HEK293 (cell line): ENCODE measurements around the gene EIF3F.

Experiments
- GLI4 ChIP-seq: fragments of 450-650 bp; formaldehyde crosslinking; IDR thresholded peaks from 2 replicates; pipeline ENCODE4 v1.5.1; 2016; ENCODE audit warnings: missing biosample characterization, missing genetic modification characterization
- OSR2 ChIP-seq: fragments of 450-650 bp; formaldehyde crosslinking; IDR thresholded peaks from 2 replicates; pipeline ENCODE4 v1.5.1; 2016; ENCODE audit warnings: missing biosample characterization, missing genetic modification characterization
- PRDM4 ChIP-seq: fragments of 450-650 bp; formaldehyde crosslinking; IDR thresholded peaks from 2 replicates; pipeline ENCODE4 v1.5.1; 2017; ENCODE audit warnings: missing biosample characterization, missing genetic modification characterization
- SETDB1 ChIP-seq: IDR thresholded peaks from one replicate; pipeline ENCODE4 v1.6.1; 2017; ENCODE audit warnings: mild to moderate bottlenecking, low read length, moderate library complexity, mixed read lengths; ENCODE audit not compliant: insufficient read length
- TSHZ1 ChIP-seq: fragments of 450-650 bp; formaldehyde crosslinking; IDR thresholded peaks from 2 replicates; pipeline ENCODE4 v1.5.1; 2016; ENCODE audit warnings: missing biosample characterization, missing genetic modification characterization, borderline replicate concordance
- ZBTB17 ChIP-seq: fragments of 450-650 bp; formaldehyde crosslinking; IDR thresholded peaks from 2 replicates; pipeline ENCODE4 v1.5.1; 2016; ENCODE audit warnings: missing biosample characterization, missing genetic modification characterization
- ZFP3 ChIP-seq: fragments of 450-650 bp; formaldehyde crosslinking; IDR thresholded peaks from 2 replicates; pipeline ENCODE4 v1.5.1; 2016; ENCODE audit warnings: low read depth, missing biosample characterization, missing genetic modification characterization
- ZNF175 ChIP-seq: fragments of 450-650 bp; formaldehyde crosslinking; IDR thresholded peaks from 2 replicates; pipeline ENCODE4 v1.5.1; 2016; ENCODE audit warnings: missing biosample characterization, missing genetic modification characterization
- ZNF19 ChIP-seq: fragments of 450-650 bp; formaldehyde crosslinking; IDR thresholded peaks from 2 replicates; pipeline ENCODE4; 2016; ENCODE audit warnings: missing biosample characterization, missing genetic modification characterization, low read depth
- ZNF214 ChIP-seq: fragments of 450-650 bp; formaldehyde crosslinking; IDR thresholded peaks from 2 replicates; pipeline ENCODE4 v1.5.1; 2017; ENCODE audit warnings: missing biosample characterization, mild to moderate bottlenecking, missing genetic modification characterization, borderline replicate concordance
- ZNF223 ChIP-seq: fragments of 450-650 bp; formaldehyde crosslinking; IDR thresholded peaks from 2 replicates; pipeline ENCODE4 v1.5.1; 2016; ENCODE audit warnings: missing biosample characterization, missing genetic modification characterization
- ZNF239 ChIP-seq: fragments of 450-650 bp; formaldehyde crosslinking; IDR thresholded peaks from 2 replicates; pipeline ENCODE4 v1.5.1; 2016; ENCODE audit warnings: missing biosample characterization, missing genetic modification characterization
- ZNF266 ChIP-seq: fragments of 450-650 bp; formaldehyde crosslinking; IDR thresholded peaks from 2 replicates; pipeline ENCODE4 v1.5.1; 2016; ENCODE audit warnings: missing biosample characterization, missing genetic modification characterization, low read depth
- ZNF335 ChIP-seq: fragments of 450-650 bp; formaldehyde crosslinking; conservative IDR thresholded peaks from 2 replicates; pipeline ENCODE4 v1.5.1; 2016; ENCODE audit warnings: missing biosample characterization, missing genetic modification characterization
- ZNF341 ChIP-seq: fragments of 450-650 bp; formaldehyde crosslinking; IDR thresholded peaks from 2 replicates; pipeline ENCODE4; 2016; ENCODE audit warnings: low read depth, missing biosample characterization, missing genetic modification characterization
- ZNF366 ChIP-seq: fragments of 450-650 bp; formaldehyde crosslinking; conservative IDR thresholded peaks from 2 replicates; pipeline ENCODE4 v1.5.1; 2016; ENCODE audit warnings: missing biosample characterization, missing genetic modification characterization
- ZNF391 ChIP-seq: fragments of 450-650 bp; formaldehyde crosslinking; IDR thresholded peaks from 2 replicates; pipeline ENCODE4 v1.5.1; 2016; ENCODE audit warnings: low read depth, missing biosample characterization, missing genetic modification characterization, borderline replicate concordance
- ZNF518A ChIP-seq: fragments of 450-650 bp; formaldehyde crosslinking; conservative IDR thresholded peaks from 2 replicates; pipeline ENCODE4 v1.5.1; 2016; ENCODE audit warnings: low read depth, missing biosample characterization, missing genetic modification characterization
- ZNF521 ChIP-seq: fragments of 450-650 bp; formaldehyde crosslinking; IDR thresholded peaks from 2 replicates; pipeline ENCODE4 v1.5.1; 2017; ENCODE audit warnings: missing biosample characterization, mild to moderate bottlenecking, missing genetic modification characterization
- ZNF530 ChIP-seq: fragments of 450-650 bp; formaldehyde crosslinking; IDR thresholded peaks from 2 replicates; pipeline ENCODE4 v1.5.1; 2016; ENCODE audit warnings: low read depth, missing biosample characterization, missing genetic modification characterization
- ZNF561 ChIP-seq: fragments of 450-650 bp; IDR thresholded peaks from 2 replicates; pipeline ENCODE4 v1.5.1; 2018; ENCODE audit warnings: missing biosample characterization, missing genetic modification characterization, borderline replicate concordance
- ZNF629 ChIP-seq: fragments of 450-650 bp; formaldehyde crosslinking; IDR thresholded peaks from 2 replicates; pipeline ENCODE4 v1.5.1; 2017; ENCODE audit warnings: missing biosample characterization, missing genetic modification characterization
- ZNF654 ChIP-seq: fragments of 450-650 bp; formaldehyde crosslinking; IDR thresholded peaks from 2 replicates; pipeline ENCODE4 v1.5.1; 2016; ENCODE audit warnings: low read depth, missing biosample characterization, missing genetic modification characterization
- ZNF670 ChIP-seq: fragments of 450-650 bp; formaldehyde crosslinking; IDR thresholded peaks from 2 replicates; pipeline ENCODE4 v1.5.1; 2016; ENCODE audit warnings: missing biosample characterization, missing genetic modification characterization, low read depth
- ZNF677 ChIP-seq: fragments of 450-650 bp; IDR thresholded peaks from 2 replicates; pipeline ENCODE4 v1.5.0; 2018; ENCODE audit warnings: missing biosample characterization, mild to moderate bottlenecking, missing genetic modification characterization, moderate library complexity
- ZNF692 ChIP-seq: fragments of 450-650 bp; formaldehyde crosslinking; IDR thresholded peaks from 2 replicates; pipeline ENCODE4 v1.5.1; 2016; ENCODE audit warnings: missing biosample characterization, missing genetic modification characterization
- ZNF707 ChIP-seq: fragments of 450-650 bp; formaldehyde crosslinking; IDR thresholded peaks from 2 replicates; pipeline ENCODE4 v1.5.1; 2016; ENCODE audit warnings: missing biosample characterization, missing genetic modification characterization
- ZNF777 ChIP-seq: fragments of 450-650 bp; formaldehyde crosslinking; IDR thresholded peaks from 2 replicates; pipeline ENCODE4 v1.5.1; 2017; ENCODE audit warnings: missing biosample characterization, missing genetic modification characterization, borderline replicate concordance

The EIF3F gene

GRCh38 chr11:8018484-8019313, 31.6 kb downstream of the EIF3F start (continued):
- peak; percentile 46; the same call in 1 of the 2 replicates for TF ChIP-seq ZNF366 (tag by site-specific recombination)
- no peak for TF ChIP-seq SETDB1
- no peak for TF ChIP-seq ZNF175 (tag by site-specific recombination)
- TF ChIP-seq ZBTB17 (tag by site-specific recombination), result no peak
- no peak for TF ChIP-seq ZNF677 (tag by site-specific recombination)
- TF ChIP-seq ZNF629, result no peak; the same call in 1 of the 2 replicates
- TF ChIP-seq ZNF239, result no peak
- TF ChIP-seq ZNF530 (tag by site-specific recombination), result no peak
- TF ChIP-seq ZNF707, result no peak
- no peak for TF ChIP-seq ZNF19
- TF ChIP-seq ZNF670 (tag by site-specific recombination), result no peak
- TF ChIP-seq OSR2 (tag by site-specific recombination), result no peak
- peak; percentile 79; the same call in 1 of the 2 replicates for TF ChIP-seq ZNF335 (tag by site-specific recombination)
- TF ChIP-seq ZNF341, result peak; percentile 92
- TF ChIP-seq GLI4 (tag by site-specific recombination), result no peak
- no peak for TF ChIP-seq TSHZ1 (tag by site-specific recombination)
- no peak for TF ChIP-seq ZNF518A (tag by site-specific recombination)
- TF ChIP-seq ZNF777 (tag by site-specific recombination), result no peak
- no peak for TF ChIP-seq ZNF214 (tag by site-specific recombination)
- no peak for TF ChIP-seq ZNF391 (tag by site-specific recombination)
- no peak for TF ChIP-seq ZNF266 (tag by site-specific recombination)
- peak; percentile 97 for TF ChIP-seq PRDM4 (tag by site-specific recombination)
- no peak for TF ChIP-seq ZFP3
- TF ChIP-seq ZNF223 (tag by site-specific recombination), result no peak
- TF ChIP-seq ZNF654 (tag by site-specific recombination), result no peak
- TF ChIP-seq ZNF692 (tag by site-specific recombination), result no peak
- no peak for TF ChIP-seq ZNF521 (tag by site-specific recombination)
- no peak; the same call in 1 of the 2 replicates for TF ChIP-seq ZNF561
